OCI-LY1 (cell line): ENCODE measurements around the gene P2RY6.

ENCODE experiments used
- CTCF ChIP-seq: fragments of 200-600 bp; sonication (generic), shearing (Covaris generic); IDR thresholded peaks from 2 replicates; pipeline ENCODE4 v1.5.1; 2017; ENCODE audit warnings: mild to moderate bottlenecking, antibody characterized with exemption, low read length, moderate library complexity, mixed read lengths
- EZH2 ChIP-seq: fragments of 200-600 bp; sonication (generic), shearing (Covaris generic); IDR thresholded peaks from 2 replicates; pipeline ENCODE4 v1.8.0; 2017; ENCODE audit warnings: borderline replicate concordance, mixed run types, mild to moderate bottlenecking, antibody characterized with exemption, low read length, moderate library complexity, mixed read lengths

GRCh38 chr11:73277467-73277866 is 5.3 kb downstream of the P2RY6 start:
- TF ChIP-seq CTCF, result no peak
- no peak for TF ChIP-seq EZH2
